DMS114 treated with DMSO at 0.1 percent for 48 hours (cell line): Measurements from ENCODE around the gene WDFY2.
"Not testable (repeated sequence)": the region's sequence is repeated elsewhere in the genome, so short reads cannot be mapped to it uniquely, and the experiment has no call there.

Source experiments
- DNase-seq: peaks from one replicate; lab custom pipeline; 2025; ENCODE audit not compliant: unreplicated experiment; lab: John Stamatoyannopoulos, UW

Gene WDFY2

GRCh38 chr13:51663973-51664957 is 80.0 kb downstream of the WDFY2 start:
- no peak for DNase-seq

GRCh38 chr13:51665456-51665855 is 81.2 kb downstream of the WDFY2 start:
- no peak for DNase-seq

- no peak for DNase-seq
These were observed 82.1 kb downstream of the WDFY2 start for GRCh38 chr13:51666374-51666773.

- DNase-seq = no peak
These were observed 82.6 kb downstream of the WDFY2 start for GRCh38 chr13:51666839-51667238.

- DNase-seq = no peak
These were observed 84.4 kb downstream of the WDFY2 start for GRCh38 chr13:51668580-51669195.

GRCh38 chr13:51673165-51673564 is 88.9 kb downstream of the WDFY2 start:
- no peak for DNase-seq

GRCh38 chr13:51674276-51674675 is 90.0 kb downstream of the WDFY2 start:
- no peak for DNase-seq

- no peak for DNase-seq
These were observed 91.1 kb downstream of the WDFY2 start for GRCh38 chr13:51675385-51675784.

GRCh38 chr13:51675877-51676276 is 91.6 kb downstream of the WDFY2 start:
- no peak for DNase-seq

- DNase-seq = no peak
These were observed 92.5 kb downstream of the WDFY2 start for GRCh38 chr13:51676739-51677138.

- no peak for DNase-seq
These were observed 94.2 kb downstream of the WDFY2 start for GRCh38 chr13:51678420-51678819.

GRCh38 chr13:51679616-51680015 is 95.4 kb downstream of the WDFY2 start:
- no peak for DNase-seq

- no peak for DNase-seq
These were observed 96.9 kb downstream of the WDFY2 start for GRCh38 chr13:51681037-51681678.

- DNase-seq = no peak
These were observed 98.4 kb downstream of the WDFY2 start for GRCh38 chr13:51682686-51683085.

- no peak for DNase-seq
These were observed 99.3 kb downstream of the WDFY2 start for GRCh38 chr13:51683597-51683996.

- no peak for DNase-seq
These were observed 99.8 kb downstream of the WDFY2 start for GRCh38 chr13:51684076-51684475.

GRCh38 chr13:51687947-51688714 is 103.9 kb downstream of the WDFY2 start:
- DNase-seq = no peak

- no peak for DNase-seq
These were observed 104.8 kb downstream of the WDFY2 start for GRCh38 chr13:51688937-51689662.

- DNase-seq = no peak
These were observed 105.4 kb downstream of the WDFY2 start for GRCh38 chr13:51689663-51689996.

GRCh38 chr13:51695677-51696076 is 111.4 kb downstream of the WDFY2 start:
- not testable (repeated sequence) for DNase-seq
